H9 (cell line): Measurements from ENCODE around the gene CABLES2. TPM values are rescaled to one million over a fixed set of nuclear protein-coding genes. Genes with fewer than 3 reads are reported as not detected.
A peak's percentile ranks its signal among the peaks of the same experiment; 100 is the strongest.

Experiments
- DNase-seq: peaks from one replicate; pipeline ENCODE4 v3.0.0-alpha.2; 2017
- H2AFZ ChIP-seq: one replicate; pipeline ENCODE4 v1.6.1; 2013; ENCODE audit warnings: mild to moderate bottlenecking, low read length, control low read depth, moderate library complexity
- H2AK5ac ChIP-seq: 2 replicates; pipeline ENCODE4 v1.6.1; 2013; ENCODE audit warnings: low read length, control low read depth, mixed read lengths; ENCODE audit not compliant: insufficient read length
- H2BK120ac ChIP-seq: one replicate; pipeline ENCODE4 v1.6.1; 2013; ENCODE audit warnings: low read depth, mild to moderate bottlenecking, low read length, control low read depth, inconsistent platforms; ENCODE audit not compliant: poor library complexity, severe bottlenecking
- H2BK12ac ChIP-seq: 2 replicates; pipeline ENCODE4 v1.6.1; 2013; ENCODE audit warnings: low read length, control low read depth, mixed read lengths, low read depth; ENCODE audit not compliant: insufficient read length
- H2BK15ac ChIP-seq: 2 replicates; pipeline ENCODE4 v1.6.1; 2013; ENCODE audit warnings: low read depth, low read length, control low read depth
- H2BK20ac ChIP-seq: one replicate; pipeline ENCODE4 v1.6.1; 2013; ENCODE audit warnings: low read depth, mild to moderate bottlenecking, low read length, control low read depth, inconsistent platforms; ENCODE audit not compliant: poor library complexity, severe bottlenecking
- H2BK5ac ChIP-seq: 2 replicates; pipeline ENCODE4 v1.6.1; 2013; ENCODE audit warnings: low read length, control low read depth, mixed read lengths; ENCODE audit not compliant: insufficient read length
- H3K14ac ChIP-seq: 2 replicates; pipeline ENCODE4 v1.6.1; 2013; ENCODE audit warnings: low read length, control low read depth; ENCODE audit not compliant: insufficient read depth
- H3K18ac ChIP-seq: 2 replicates; pipeline ENCODE4 v1.6.1; 2013; ENCODE audit warnings: low read depth, mild to moderate bottlenecking, mixed read lengths, low read length, control low read depth; ENCODE audit not compliant: insufficient read length
- H3K23ac ChIP-seq: 2 replicates; pipeline ENCODE4 v1.6.1; 2013; ENCODE audit warnings: low read length, control low read depth, mixed read lengths, low read depth; ENCODE audit not compliant: insufficient read length
- H3K23me2 ChIP-seq: 2 replicates; pipeline ENCODE4 v1.6.1; 2013; ENCODE audit warnings: low read depth, mild to moderate bottlenecking, mixed read lengths, low read length, control low read depth; ENCODE audit not compliant: insufficient read length, poor library complexity, severe bottlenecking
- H3K27ac ChIP-seq: 2 replicates; pipeline ENCODE4 v1.5.1; 2013; ENCODE audit warnings: low read length, control low read depth, mixed read lengths, low read depth; ENCODE audit not compliant: insufficient read length
- H3K27me3 ChIP-seq: 2 replicates; pipeline ENCODE4 v1.6.1; 2013; ENCODE audit warnings: low read length, control low read depth, inconsistent platforms; ENCODE audit not compliant: insufficient read depth
- H3K4ac ChIP-seq: 2 replicates; pipeline ENCODE4 v1.6.1; 2013; ENCODE audit warnings: low read depth, mild to moderate bottlenecking, control low read depth, inconsistent platforms, low read length, moderate library complexity
- H3K4me1 ChIP-seq: 2 replicates; pipeline ENCODE4 v1.6.1; 2013; ENCODE audit warnings: low read length, control low read depth, inconsistent platforms; ENCODE audit not compliant: insufficient read depth
- H3K4me2 ChIP-seq: 2 replicates; pipeline ENCODE4 v1.6.1; 2013; ENCODE audit warnings: low read length, control low read depth, mixed read lengths; ENCODE audit not compliant: insufficient read length, insufficient read depth
- H3K56ac ChIP-seq: 2 replicates; pipeline ENCODE4 v1.6.1; 2013; ENCODE audit warnings: low read depth, mild to moderate bottlenecking, mixed read lengths, low read length, control low read depth; ENCODE audit not compliant: insufficient read length
- H3K79me1 ChIP-seq: 2 replicates; pipeline ENCODE4 v1.6.1; 2013; ENCODE audit warnings: low read depth, mild to moderate bottlenecking, moderate library complexity, low read length, control low read depth, inconsistent platforms; ENCODE audit not compliant: insufficient read depth, poor library complexity, severe bottlenecking
- H3K79me2 ChIP-seq: 2 replicates; pipeline ENCODE4 v1.6.1; 2013; ENCODE audit warnings: low read length, control low read depth, inconsistent platforms; ENCODE audit not compliant: insufficient read depth
- H3K9ac ChIP-seq: 2 replicates; pipeline ENCODE4 v1.6.1; 2013; ENCODE audit warnings: low read length, control low read depth, mixed read lengths; ENCODE audit not compliant: insufficient read length; ENCODE audit errors: extremely low read depth
- H3K9me3 ChIP-seq: one replicate; pipeline ENCODE4 v1.6.1; 2013; ENCODE audit warnings: low read depth, low read length, inconsistent platforms; ENCODE audit not compliant: control insufficient read depth
- H3T11ph ChIP-seq: one replicate; pipeline ENCODE4 v1.6.1; 2013; ENCODE audit warnings: mild to moderate bottlenecking, low read length, control low read depth, inconsistent platforms
- H4K20me1 ChIP-seq: one replicate; pipeline ENCODE4 v1.6.1; 2013; ENCODE audit not compliant: control insufficient read depth, insufficient read length, insufficient read depth
- H4K5ac ChIP-seq: 2 replicates; pipeline ENCODE4 v1.6.1; 2013; ENCODE audit warnings: low read depth, mild to moderate bottlenecking, mixed read lengths, low read length, control low read depth; ENCODE audit not compliant: insufficient read length
- H4K8ac ChIP-seq: replicated peaks from 2 replicates; pipeline ENCODE4 v1.6.1; 2013; ENCODE audit warnings: low read length, control low read depth, mixed read lengths, low read depth; ENCODE audit not compliant: insufficient read length
- H4K91ac ChIP-seq: 2 replicates; pipeline ENCODE4 v1.6.1; 2013; ENCODE audit warnings: low read depth, mild to moderate bottlenecking, moderate library complexity, mixed read lengths, low read length, control low read depth; ENCODE audit not compliant: insufficient read length
- H3K27ac Mint-ChIP-seq, 3 experiments: 2 replicates in 2 of 3; 3 replicates in 1 of 3; pipeline ENCODE4 v1.8.0; 2020 to 2021; ENCODE audit warnings: mixed read lengths in 3 of 3, mild to moderate bottlenecking in 1 of 3, moderate library complexity in 1 of 3
- H3K27me3 Mint-ChIP-seq: 2 replicates; pipeline ENCODE4 v1.8.0; 2021; ENCODE audit warnings: low read depth, mild to moderate bottlenecking, moderate library complexity, mixed read lengths
- H3K36me3 Mint-ChIP-seq, 3 experiments: 2 replicates in 2 of 3; 3 replicates in 1 of 3; pipeline ENCODE4 v1.8.0; 2020 to 2021; ENCODE audit warnings: low read depth in 3 of 3, mixed read lengths in 3 of 3; ENCODE audit not compliant: insufficient read depth in 1 of 3
- H3K4me1 Mint-ChIP-seq, 2 experiments: 2 replicates each; pipeline ENCODE4 v1.8.0; 2020; ENCODE audit warnings: mixed read lengths in 2 of 2
- H3K4me3 Mint-ChIP-seq, 2 experiments: 2 replicates in 1 of 2; 3 replicates in 1 of 2; pipeline ENCODE4 v1.8.0; 2020 to 2021; ENCODE audit warnings: mild to moderate bottlenecking in 2 of 2, mixed read lengths in 2 of 2, moderate library complexity in 1 of 2
- H3K9me3 Mint-ChIP-seq, 2 experiments: 2 replicates in 1 of 2; 3 replicates in 1 of 2; pipeline ENCODE4 v1.8.0; 2020; ENCODE audit warnings: mild to moderate bottlenecking in 2 of 2, mixed read lengths in 2 of 2, moderate library complexity in 1 of 2
- CTCF ChIP-seq: fragments of 200-600 bp; sonication (generic); conservative IDR thresholded peaks from 3 replicates; pipeline ENCODE4 v1.8.0; 2021; ENCODE audit warnings: antibody characterized with exemption, mild to moderate bottlenecking
- WGBS: extraction: QIAGEN DNeasy Blood & Tissue Kit; methylation state at CpG from one replicate; pipeline ENCODE4 v1.1.7; 2013; ENCODE audit warnings: missing lambda C conversion rate, low lambda C conversion rate, mixed read lengths; ENCODE audit not compliant: insufficient read length; ENCODE audit errors: extremely low coverage; 5-methylcytosine and 5-hydroxymethylcytosine counted together
- total RNA-seq: library from RNA; stranded (reverse); gene quantifications from 2 replicates; pipeline ENCODE4 v1.2.1, GENCODE V29; 2021

CABLES2 gene
- total RNA-seq, 1 experiment from 2014 or later = 10.8 TPM

DNA sequence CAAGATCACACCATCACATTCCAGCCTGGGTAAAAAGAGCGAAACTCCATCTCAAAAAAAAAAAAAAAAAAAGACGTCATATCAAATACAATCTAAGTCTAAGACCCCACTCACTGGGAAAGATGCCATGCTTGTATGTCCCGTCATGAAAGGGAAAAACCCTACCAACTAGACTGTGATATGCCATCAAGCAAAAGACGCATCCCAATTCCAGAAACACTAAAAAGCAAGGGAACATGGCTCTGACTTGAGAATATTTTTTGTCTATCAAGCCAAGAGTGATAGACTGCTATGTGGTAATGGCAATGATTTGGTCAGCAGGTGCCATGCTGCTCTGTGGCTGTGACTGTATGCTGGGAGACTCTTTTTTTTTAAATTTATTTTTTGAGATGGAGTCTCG is 63.0 kb downstream of the CABLES2 start:
- peak overlapping the region in 1 of 3 experiments; percentile 35; a peak in 1 of 7 replicates for H3K27ac Mint-ChIP-seq
- Histone ChIP-seq H3K4me2 (no peak overlapping the region), H3K18ac (no peak overlapping the region), H2BK120ac (no peak overlapping the region), H3K9ac (no peak overlapping the region), H3K27me3 (no peaks in the 10 kb centered on the region), H3K27ac (no peak overlapping the region), H2AK5ac (no peak overlapping the region), H4K20me1 (no peaks in the 10 kb centered on the region), H3K9me3 (no peaks in the 10 kb centered on the region), H2BK5ac (no peak overlapping the region), H3K79me2 (no peaks in the 10 kb centered on the region), H3K4ac (no peak overlapping the region), H2BK15ac (no peak overlapping the region), H2AFZ (no peak overlapping the region), H3K23ac (no peak overlapping the region), H3K56ac (no peak overlapping the region), H3T11ph (no peak overlapping the region), H4K8ac (no peak overlapping the region), H3K14ac (no peak overlapping the region), H3K23me2 (no peaks in the 10 kb centered on the region), H3K79me1 (no peaks in the 10 kb centered on the region), H4K5ac (no peak overlapping the region), H2BK12ac (no peak overlapping the region), H4K91ac (no peak overlapping the region), H3K4me1 (no peaks in the 10 kb centered on the region), H2BK20ac (no peak overlapping the region)
- H3K36me3 Mint-ChIP-seq = peaks cover 30 to 83% (median 76%) of the 10 kb centered on the region in 3 experiments
- DNase-seq = no peak
- TF ChIP-seq CTCF = no peak
- peaks cover 5 to 6% of the 10 kb centered on the region in 2 experiments for H3K9me3 Mint-ChIP-seq
- no peaks in the 10 kb centered on the region for H3K4me1 Mint-ChIP-seq
- no CpG with 5 or more reads among the region's 5 CpGs for WGBS
- H3K27me3 Mint-ChIP-seq = no peaks in the 10 kb centered on the region
- no peak overlapping the region for H3K4me3 Mint-ChIP-seq
